Gastrocnemius medialis (tissue), 4 donors: Measurements from ENCODE around the gene COLGALT1. TPM values are rescaled to one million over a fixed set of nuclear protein-coding genes. Genes with fewer than 3 reads are reported as not detected.
"Not testable (repeated sequence)": the region's sequence is repeated elsewhere in the genome, so short reads cannot be mapped to it uniquely, and the experiment has no call there.

ENCODE experiments used
- ATAC-seq, 2 donors: fragments of 150-250 bp; one replicate each; pipeline ENCODE4 v1.9.1; 2016
- DNase-seq, 2 donors: peaks; one replicate each; pipeline ENCODE4 v3.0.0-alpha.2; 2019
- H3K27ac ChIP-seq, 4 donors: fragments of 200-600 bp; sonication (generic); 1 replicate in 1 of 4; 2 replicates in 3 of 4; pipeline ENCODE4 v1.5.1; 2016 to 2018; ENCODE audit warnings: mild to moderate bottlenecking in 2 of 4, moderate library complexity in 1 of 4
- H3K27me3 ChIP-seq, 3 donors: fragments of 200-600 bp; sonication (generic) in 2 of 3; 1 replicate in 1 of 3; 2 replicates in 2 of 3; pipeline versions ENCODE4 v1.5.1 to v1.6.0; 2016 to 2019; ENCODE audit warnings: mild to moderate bottlenecking in 1 of 3, moderate library complexity in 1 of 3
- H3K36me3 ChIP-seq, 2 donors: fragments of 200-600 bp; sonication (generic) in 1 of 2; one replicate each; pipeline ENCODE4 v1.5.1; 2017 to 2018
- H3K4me1 ChIP-seq, 2 donors: fragments of 200-600 bp; sonication (generic) in 1 of 2; one replicate each; pipeline ENCODE4 v1.5.1; 2016 to 2017; ENCODE audit warnings: mild to moderate bottlenecking in 2 of 2
- H3K4me3 ChIP-seq, 4 donors: fragments of 200-600 bp; sonication (generic) in 3 of 4; 1 replicate in 1 of 4; 2 replicates in 3 of 4; pipeline ENCODE4 v1.5.1; 2016 to 2019; ENCODE audit warnings: mild to moderate bottlenecking in 2 of 4
- H3K9me3 ChIP-seq, 3 donors: fragments of 200-600 bp; sonication (generic) in 2 of 3; 1 replicate in 1 of 3; 2 replicates in 2 of 3; pipeline ENCODE4 v1.5.1; 2016 to 2019
- POLR2A ChIP-seq, 2 donors: fragments of 450-650 bp; IDR thresholded peaks; one replicate each; pipeline ENCODE4 v1.6.1; 2017; ENCODE audit warnings: antibody characterized with exemption in 2 of 2, mild to moderate bottlenecking in 2 of 2, moderate library complexity in 2 of 2
- in situ Hi-C, 4 donors: fragments of 200-750 bp; cut with MboI; loops; one replicate each; pipeline versions ENCODE4 v1.15.0 to v1.8.0; 2017; ENCODE audit warnings: low sequenced_read_pairs in 4 of 4
- intact Hi-C: fragments of 100-400 bp; cut with DNase I; formaldehyde crosslinking; loops from one replicate; pipeline ENCODE4 v1.15.1; 2023; ENCODE audit warnings: low total_unique reads
- total RNA-seq, 4 donors: library from RNA; depleted of rRNA; stranded (reverse); fragments of >200 nt; gene quantifications; one replicate each; pipeline versions ENCODE4 v1.1.0 to v1.2.3, GENCODE V29; 2016
- TF ChIP-seq, protein P1 (sequence below), 5 experiments: fragments of 450-650 bp in 3 of 5; fragments of 200-600 bp in 2 of 5; sonication (generic) in 2 of 5; IDR thresholded peaks in 4 of 5; conservative IDR thresholded peaks in 1 of 5; 1 replicate in 4 of 5; 2 replicates in 1 of 5; pipeline ENCODE4 v1.5.1; 2016 to 2019; ENCODE audit warnings: antibody characterized with exemption in 5 of 5, mild to moderate bottlenecking in 3 of 5, moderate library complexity in 3 of 5

Gene COLGALT1
- total RNA-seq, 4 donors from 2014 or later = 16.6 to 33.2 (median 27.5) TPM

DNA sequence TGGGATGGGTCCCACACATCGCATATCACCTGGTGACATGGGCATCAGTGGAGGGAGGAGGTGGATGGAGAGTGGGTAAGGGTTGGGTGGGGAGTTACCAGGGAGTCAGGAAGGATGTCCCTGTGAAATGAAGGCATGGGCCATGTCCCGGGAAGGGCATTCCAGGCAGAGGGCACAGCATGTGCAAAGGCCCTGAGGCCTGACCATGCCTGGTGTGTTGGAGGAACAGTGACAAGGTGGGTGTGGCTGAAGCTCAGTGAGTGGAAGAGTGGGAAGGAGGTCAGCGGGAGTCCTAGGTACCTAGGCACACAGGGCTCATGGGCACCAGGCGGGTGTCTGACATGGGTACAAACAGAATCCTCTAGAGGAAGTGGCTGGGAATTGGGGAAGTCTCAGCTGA, 11.0 kb upstream of the COLGALT1 start:
- TF ChIP-seq, protein P1, sequence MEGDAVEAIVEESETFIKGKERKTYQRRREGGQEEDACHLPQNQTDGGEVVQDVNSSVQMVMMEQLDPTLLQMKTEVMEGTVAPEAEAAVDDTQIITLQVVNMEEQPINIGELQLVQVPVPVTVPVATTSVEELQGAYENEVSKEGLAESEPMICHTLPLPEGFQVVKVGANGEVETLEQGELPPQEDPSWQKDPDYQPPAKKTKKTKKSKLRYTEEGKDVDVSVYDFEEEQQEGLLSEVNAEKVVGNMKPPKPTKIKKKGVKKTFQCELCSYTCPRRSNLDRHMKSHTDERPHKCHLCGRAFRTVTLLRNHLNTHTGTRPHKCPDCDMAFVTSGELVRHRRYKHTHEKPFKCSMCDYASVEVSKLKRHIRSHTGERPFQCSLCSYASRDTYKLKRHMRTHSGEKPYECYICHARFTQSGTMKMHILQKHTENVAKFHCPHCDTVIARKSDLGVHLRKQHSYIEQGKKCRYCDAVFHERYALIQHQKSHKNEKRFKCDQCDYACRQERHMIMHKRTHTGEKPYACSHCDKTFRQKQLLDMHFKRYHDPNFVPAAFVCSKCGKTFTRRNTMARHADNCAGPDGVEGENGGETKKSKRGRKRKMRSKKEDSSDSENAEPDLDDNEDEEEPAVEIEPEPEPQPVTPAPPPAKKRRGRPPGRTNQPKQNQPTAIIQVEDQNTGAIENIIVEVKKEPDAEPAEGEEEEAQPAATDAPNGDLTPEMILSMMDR (IDR thresholded peaks at IDR 0.05 in 4 of 5, conservative IDR thresholded peaks at IDR 0.05 in 1 of 5) = no peak
- no peak for TF ChIP-seq POLR2A (IDR thresholded peaks at IDR 0.05)
- peaks cover 0 to 4% (median 1%) of the 10 kb centered on the region in 3 donors for H3K27me3 ChIP-seq
- no peak for DNase-seq

DNA sequence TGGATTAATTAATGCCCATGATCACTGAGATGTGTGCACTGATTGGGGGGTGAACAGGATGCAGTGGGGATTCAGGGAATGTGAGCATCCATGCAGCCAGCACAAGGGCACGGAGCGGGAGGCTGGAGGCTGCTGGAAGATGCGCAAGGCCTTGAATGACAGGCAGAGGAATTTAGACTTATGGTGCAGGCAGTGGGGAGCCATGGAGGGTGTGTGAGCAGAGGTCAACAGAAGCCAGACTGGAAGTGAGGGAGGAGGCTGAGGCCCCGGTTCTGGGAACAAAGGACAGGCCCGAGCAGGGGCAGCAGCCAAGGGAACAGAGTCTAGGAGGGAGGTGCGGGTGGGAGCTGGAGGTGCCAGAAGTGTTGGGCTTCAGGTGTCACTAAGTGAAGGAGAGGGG, 7.3 kb upstream of the COLGALT1 start:
- H3K27me3 ChIP-seq = no peaks in the 10 kb centered on the region
- TF ChIP-seq, protein P1 (IDR thresholded peaks at IDR 0.05 in 4 of 5, conservative IDR thresholded peaks at IDR 0.05 in 1 of 5) = no peak
- TF ChIP-seq POLR2A (IDR thresholded peaks at IDR 0.05) = no peak
- H3K9me3 ChIP-seq = no peaks in the 10 kb centered on the region
- H3K4me1 ChIP-seq = no peaks in the 10 kb centered on the region
- H3K36me3 ChIP-seq = no peaks in the 10 kb centered on the region
- no peak overlapping the region for H3K27ac ChIP-seq
- intact Hi-C loops = no loop called here
- H3K4me3 ChIP-seq = no peak overlapping the region
- in situ Hi-C loops = no loop called here
- ATAC-seq = no peak
- no peak for DNase-seq

More for the DNA sequence above, 11.0 kb upstream of the COLGALT1 start:
- ATAC-seq = no peak
- in situ Hi-C loops (no loop called here), intact Hi-C loops (no loop called here)
- H3K4me3 ChIP-seq = no peak overlapping the region
- peaks cover 0 to 1% of the 10 kb centered on the region in 2 donors for H3K4me1 ChIP-seq
- no peak overlapping the region for H3K27ac ChIP-seq
- no peaks in the 10 kb centered on the region for H3K9me3 ChIP-seq
- H3K36me3 ChIP-seq = no peaks in the 10 kb centered on the region

DNA sequence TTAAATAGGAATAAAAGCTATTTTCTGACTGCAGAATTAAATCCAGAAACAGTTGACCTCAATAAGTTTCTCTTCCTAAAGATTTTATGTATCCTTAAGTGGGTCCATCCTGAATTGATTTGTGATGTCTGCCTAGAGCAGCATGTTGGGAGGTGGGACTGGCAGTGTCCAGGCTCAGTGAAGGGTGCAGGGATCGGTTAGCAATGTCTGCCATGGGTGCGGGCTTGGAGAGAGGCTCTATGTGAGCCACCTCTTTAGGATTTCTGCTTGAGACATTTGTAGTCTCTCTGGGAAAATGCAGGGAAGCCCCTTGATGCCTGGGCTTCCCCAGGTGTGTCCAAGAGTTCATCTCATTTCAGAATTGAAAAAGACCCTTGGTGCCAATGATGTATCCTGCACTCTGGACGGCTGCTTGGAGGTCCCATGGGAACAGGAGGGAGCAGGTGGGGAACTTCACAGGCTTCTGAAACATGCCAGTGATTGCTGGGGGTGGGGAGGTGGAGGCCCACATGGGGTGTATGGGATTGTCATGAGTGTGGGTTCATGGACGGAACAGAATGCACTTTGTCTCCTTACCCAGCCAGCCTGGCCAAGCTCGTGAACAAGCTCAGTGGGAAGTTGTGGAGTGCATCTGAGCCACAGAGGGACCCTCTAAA, 6.2 kb upstream of the COLGALT1 start:
- intact Hi-C loops (no loop called here), in situ Hi-C loops (no loop called here)
- Histone ChIP-seq H3K4me3 (no peak overlapping the region), H3K27ac (no peak overlapping the region), H3K36me3 (no peaks in the 10 kb centered on the region), H3K27me3 (no peaks in the 10 kb centered on the region), H3K9me3 (no peaks in the 10 kb centered on the region), H3K4me1 (peaks cover 0 to 7% of the 10 kb centered on the region in 2 donors)
- DNase-seq (no peak), ATAC-seq (no peak)
- TF ChIP-seq POLR2A (IDR thresholded peaks at IDR 0.05) = no peak
- TF ChIP-seq, protein P1 (IDR thresholded peaks at IDR 0.05 in 4 of 5, conservative IDR thresholded peaks at IDR 0.05 in 1 of 5) = no peak

DNA sequence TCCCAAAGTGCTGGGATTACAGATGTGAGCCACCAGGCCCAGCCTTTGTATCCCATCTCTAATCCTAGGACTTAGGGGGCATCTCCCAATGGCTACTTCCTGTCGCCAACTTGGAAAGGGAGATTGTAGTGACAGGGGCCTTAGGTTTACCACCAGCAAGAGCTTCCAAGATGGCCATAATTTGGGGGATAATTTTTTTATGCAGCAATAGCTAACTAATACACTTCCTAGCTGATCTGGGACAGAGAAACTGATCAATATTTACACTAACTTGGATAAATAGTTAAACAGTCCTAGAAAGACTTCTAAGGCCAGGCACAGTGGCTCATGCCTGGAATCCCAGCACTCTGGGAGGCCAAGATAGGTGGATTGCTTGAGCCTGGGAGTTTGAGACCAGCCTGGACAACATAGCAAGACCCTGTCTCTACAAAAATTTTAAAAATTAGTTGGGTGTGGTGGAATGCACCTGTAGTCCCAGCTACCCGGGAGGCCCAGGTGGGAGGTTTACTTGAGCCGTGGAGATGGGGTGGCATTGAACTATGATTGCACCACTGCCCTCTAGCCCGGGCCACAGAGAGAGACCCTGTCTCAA, 5.3 kb upstream of the COLGALT1 start:
- H3K27ac ChIP-seq = no peak overlapping the region
- in situ Hi-C loops = no loop called here
- intact Hi-C loops = loop anchor here (10.0 kb wide), 1 partner anchor 215 kb away; the partner anchor contains the start of genes ANO8 and GTPBP3
- no peaks in the 10 kb centered on the region for H3K9me3 ChIP-seq
- TF ChIP-seq, protein P1 (IDR thresholded peaks at IDR 0.05 in 4 of 5, conservative IDR thresholded peaks at IDR 0.05 in 1 of 5) = no peak
- H3K4me1 ChIP-seq = peaks cover 4 to 11% of the 10 kb centered on the region in 2 donors
- no peaks in the 10 kb centered on the region for H3K27me3 ChIP-seq
- no peak for ATAC-seq
- no peaks in the 10 kb centered on the region for H3K36me3 ChIP-seq
- H3K4me3 ChIP-seq = no peak overlapping the region
- DNase-seq = no peak

DNA sequence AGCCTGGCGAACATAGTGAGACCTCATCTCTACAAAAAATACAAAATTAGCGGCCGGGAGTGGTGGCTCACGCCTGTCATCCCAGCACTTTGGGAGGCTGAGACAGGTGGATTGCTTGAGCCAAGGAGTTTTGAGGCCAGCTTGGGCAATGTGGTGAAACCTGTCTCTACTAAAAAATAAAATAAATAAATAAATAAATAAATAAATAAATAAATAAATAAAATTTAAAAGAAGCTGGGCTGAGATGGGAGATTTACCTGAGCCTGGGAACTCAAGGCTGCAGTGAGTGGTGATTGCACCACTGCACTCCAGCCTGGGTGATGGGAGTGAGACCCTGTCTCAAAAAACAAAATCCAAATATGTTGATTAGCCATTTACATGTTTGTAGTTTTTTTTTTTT, 2.7 kb upstream of the COLGALT1 start:
- H3K4me3 ChIP-seq, H3K36me3 ChIP-seq, H3K9me3 ChIP-seq, DNase-seq, H3K27me3 ChIP-seq, in situ Hi-C loops, ATAC-seq: not testable (repeated sequence)
- peaks cover 13 to 19% of the 10 kb centered on the region in 2 donors for H3K4me1 ChIP-seq
- intact Hi-C loops = loop anchor here (10.0 kb wide), 1 partner anchor 218 kb away; the partner anchor contains the start of genes ANO8 and GTPBP3
- peak overlapping the region in 3 of 4 donors; percentile 51 to 59 (median 58) for H3K27ac ChIP-seq
